GM19328 (cell line): ENCODE results near the gene BLOC1S3.

Experiments used
- ATAC-seq: cut with Tn5 transposase; IDR thresholded peaks from one replicate; pipeline ENCODE4 v1.9.1; 2021; ENCODE audit warnings: mild to moderate bottlenecking, moderate library complexity; ENCODE audit not compliant: unreplicated experiment

Gene BLOC1S3

GRCh38 chr19:45178262-45179071 lies at the start of gene BLOC1S3:
Gene BLOC1S3 (plus strand): TSS chr19:45178784. CDS start chr19:45179297, 513 bp downstream.
- ATAC-seq: peak; percentile 82

GRCh38 chr19:45128806-45129205 lies 49.8 kb upstream of the BLOC1S3 start:
- no peak for ATAC-seq

- no peak for ATAC-seq
Observed at GRCh38 chr19:45130236-45130635, 48.3 kb upstream of the BLOC1S3 start.

- no peak for ATAC-seq
Observed at GRCh38 chr19:45130888-45131615, 47.5 kb upstream of the BLOC1S3 start.

- ATAC-seq: no peak
Observed at GRCh38 chr19:45133661-45134060, 44.9 kb upstream of the BLOC1S3 start.

GRCh38 chr19:45135176-45135885 lies 43.3 kb upstream of the BLOC1S3 start:
- no peak for ATAC-seq

GRCh38 chr19:45136507-45137178 lies 41.9 kb upstream of the BLOC1S3 start:
- ATAC-seq: no peak

- ATAC-seq: no peak
Observed at GRCh38 chr19:45137179-45137761, 41.3 kb upstream of the BLOC1S3 start.

GRCh38 chr19:45138303-45138751 lies 40.3 kb upstream of the BLOC1S3 start:
- no peak for ATAC-seq

- ATAC-seq: no peak
Observed at GRCh38 chr19:45139286-45140143, 39.1 kb upstream of the BLOC1S3 start.

- no peak for ATAC-seq
Observed at GRCh38 chr19:45140144-45140503, 38.5 kb upstream of the BLOC1S3 start.

GRCh38 chr19:45140533-45140932 lies 38.1 kb upstream of the BLOC1S3 start:
- no peak for ATAC-seq

GRCh38 chr19:45141203-45141900 lies 37.2 kb upstream of the BLOC1S3 start:
- no peak for ATAC-seq

- ATAC-seq: no peak
Observed at GRCh38 chr19:45142016-45142725, 36.4 kb upstream of the BLOC1S3 start.

GRCh38 chr19:45142726-45143110 lies 35.9 kb upstream of the BLOC1S3 start:
- no peak for ATAC-seq

GRCh38 chr19:45144431-45145269 lies 33.9 kb upstream of the BLOC1S3 start:
- ATAC-seq: no peak
